22Rv1 (cell line): Measurements from ENCODE around the gene MBOAT2.
"Not testable (repeated sequence)": the region's sequence is repeated elsewhere in the genome, so short reads cannot be mapped to it uniquely, and the experiment has no call there.

ENCODE experiments used
- H3K27ac ChIP-seq: fragments of 450-650 bp; 2 replicates; pipeline ENCODE4 v1.5.1; 2017
- ZFX ChIP-seq: fragments of 450-650 bp; IDR thresholded peaks from 2 replicates; pipeline ENCODE4 v1.6.1; 2017; ENCODE audit warnings: antibody characterized with exemption, borderline replicate concordance
- TF ChIP-seq, protein P1 (sequence below): fragments of 450-650 bp; IDR thresholded peaks from 2 replicates; pipeline ENCODE4 v1.5.1; 2017; ENCODE audit warnings: mild to moderate bottlenecking

The MBOAT2 gene

DNA sequence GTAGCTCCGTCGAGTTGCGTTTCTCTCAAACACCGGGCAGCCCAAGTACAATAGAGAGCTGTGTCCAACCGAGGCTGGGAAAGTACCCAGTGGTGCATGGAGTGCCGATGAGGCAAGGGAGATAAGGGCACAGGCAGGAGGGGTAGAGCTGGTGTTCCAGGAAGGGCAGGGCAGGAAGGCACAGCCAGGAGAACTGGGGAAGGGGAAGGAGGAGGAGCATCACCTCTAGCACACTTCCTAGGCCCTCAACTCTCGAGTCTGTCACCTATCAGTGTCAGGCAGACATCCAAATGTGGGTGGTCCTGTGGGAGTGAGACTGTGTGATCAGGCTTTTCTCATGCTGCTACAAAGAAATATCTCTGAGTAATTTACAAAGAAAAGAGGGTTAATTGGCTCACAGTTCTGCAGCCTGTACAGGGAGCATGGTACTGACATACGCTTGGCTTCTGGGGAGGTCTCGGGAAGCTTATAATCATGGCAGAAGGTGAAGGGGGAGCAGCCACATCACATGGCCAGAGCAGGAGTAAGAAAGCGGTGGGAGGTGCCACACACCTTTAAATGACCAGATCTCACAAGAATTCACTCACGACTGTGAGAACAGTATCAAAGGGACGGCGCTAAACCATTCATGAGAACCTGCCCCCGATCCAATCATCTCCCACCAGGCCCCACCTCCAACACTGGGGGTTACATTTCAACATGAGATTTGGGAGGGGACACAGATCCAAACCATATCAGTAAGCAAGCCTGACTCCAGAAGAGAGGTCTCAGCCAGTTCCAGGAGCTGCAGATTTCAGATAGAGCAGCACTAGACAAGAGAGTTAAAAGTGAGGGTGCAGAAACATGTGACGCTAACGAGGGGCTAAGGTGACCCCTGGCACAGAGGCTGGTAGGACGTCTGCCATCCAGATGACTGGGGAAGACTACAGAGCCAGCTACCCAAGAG is 75.7 kb downstream of the MBOAT2 start:
- H3K27ac ChIP-seq = no peak overlapping the region
- TF ChIP-seq, protein P1, sequence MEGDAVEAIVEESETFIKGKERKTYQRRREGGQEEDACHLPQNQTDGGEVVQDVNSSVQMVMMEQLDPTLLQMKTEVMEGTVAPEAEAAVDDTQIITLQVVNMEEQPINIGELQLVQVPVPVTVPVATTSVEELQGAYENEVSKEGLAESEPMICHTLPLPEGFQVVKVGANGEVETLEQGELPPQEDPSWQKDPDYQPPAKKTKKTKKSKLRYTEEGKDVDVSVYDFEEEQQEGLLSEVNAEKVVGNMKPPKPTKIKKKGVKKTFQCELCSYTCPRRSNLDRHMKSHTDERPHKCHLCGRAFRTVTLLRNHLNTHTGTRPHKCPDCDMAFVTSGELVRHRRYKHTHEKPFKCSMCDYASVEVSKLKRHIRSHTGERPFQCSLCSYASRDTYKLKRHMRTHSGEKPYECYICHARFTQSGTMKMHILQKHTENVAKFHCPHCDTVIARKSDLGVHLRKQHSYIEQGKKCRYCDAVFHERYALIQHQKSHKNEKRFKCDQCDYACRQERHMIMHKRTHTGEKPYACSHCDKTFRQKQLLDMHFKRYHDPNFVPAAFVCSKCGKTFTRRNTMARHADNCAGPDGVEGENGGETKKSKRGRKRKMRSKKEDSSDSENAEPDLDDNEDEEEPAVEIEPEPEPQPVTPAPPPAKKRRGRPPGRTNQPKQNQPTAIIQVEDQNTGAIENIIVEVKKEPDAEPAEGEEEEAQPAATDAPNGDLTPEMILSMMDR = no peak
- no peak for TF ChIP-seq ZFX

GRCh38 chr2:8926356-8926755 is 77.1 kb downstream of the MBOAT2 start:
- TF ChIP-seq, protein P1 = no peak
- no peak for TF ChIP-seq ZFX
- H3K27ac ChIP-seq = no peak overlapping the region

DNA sequence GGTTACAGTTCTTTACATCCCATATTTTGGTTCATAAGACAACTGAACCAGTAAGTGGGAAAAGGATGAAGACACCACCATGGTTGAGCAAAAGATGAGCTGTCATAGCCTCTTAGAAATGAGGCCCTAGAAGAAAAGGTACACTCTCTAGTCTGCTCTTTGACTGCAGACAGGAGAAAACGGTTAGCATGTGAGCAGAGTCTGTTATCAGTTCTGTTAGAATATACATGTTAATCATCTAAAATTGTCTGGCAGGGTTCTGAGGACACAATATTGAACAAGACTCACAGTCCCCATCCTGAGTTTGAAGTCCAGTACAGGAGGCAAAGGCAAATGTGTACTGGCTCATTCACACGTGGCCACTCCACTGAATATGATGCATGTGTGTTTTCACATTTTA is 78.1 kb downstream of the MBOAT2 start:
- no peak overlapping the region for H3K27ac ChIP-seq
- TF ChIP-seq, protein P1 = no peak
- no peak for TF ChIP-seq ZFX

- TF ChIP-seq, protein P1 = no peak
- no peak for TF ChIP-seq ZFX
- no peak overlapping the region for H3K27ac ChIP-seq
Observed at GRCh38 chr2:8923183-8923582, 80.3 kb downstream of the MBOAT2 start.

- no peak overlapping the region for H3K27ac ChIP-seq
- TF ChIP-seq ZFX = no peak
- TF ChIP-seq, protein P1 = no peak
Observed at GRCh38 chr2:8922431-8922830, 81.1 kb downstream of the MBOAT2 start.

DNA sequence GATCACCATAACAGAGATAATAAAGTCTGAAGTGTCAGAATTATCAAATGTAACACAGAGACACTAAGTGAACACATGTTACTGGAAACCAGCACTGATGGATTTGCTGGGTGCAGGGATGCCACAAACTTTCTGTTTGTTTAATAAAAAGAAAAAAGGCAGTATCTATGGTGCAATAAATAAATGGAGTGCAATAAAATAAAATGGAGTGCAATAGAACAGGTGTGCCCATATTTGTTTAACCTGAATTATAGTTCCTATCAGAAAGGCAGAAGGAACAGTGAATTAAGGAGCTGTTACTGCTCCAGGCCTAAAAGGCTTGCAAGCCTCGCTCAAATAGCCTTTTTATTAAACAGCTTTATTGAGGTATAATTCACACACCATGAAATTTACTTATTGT is 85.1 kb downstream of the MBOAT2 start:
- no peak overlapping the region for H3K27ac ChIP-seq
- TF ChIP-seq, protein P1 = no peak
- no peak for TF ChIP-seq ZFX

DNA sequence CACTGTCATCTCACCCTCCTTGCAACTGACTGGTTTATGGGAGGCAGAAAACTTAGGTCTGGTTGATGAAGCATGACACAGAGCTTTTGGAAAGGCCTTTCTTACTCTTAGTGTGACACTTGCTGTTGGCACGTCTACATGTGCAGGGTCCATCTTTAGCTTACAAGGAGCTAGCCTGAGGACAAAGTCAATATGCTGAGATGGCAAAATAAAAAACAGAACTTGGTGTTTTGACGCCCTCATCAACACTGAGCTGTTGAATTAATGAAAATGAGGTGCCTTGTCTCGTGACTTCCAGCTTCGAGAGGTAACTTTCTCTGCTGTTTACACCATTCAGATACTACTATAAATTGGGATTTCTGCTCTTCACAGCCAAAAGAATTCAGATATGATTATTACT is 87.5 kb downstream of the MBOAT2 start:
- no peak overlapping the region for H3K27ac ChIP-seq
- TF ChIP-seq ZFX = no peak
- TF ChIP-seq, protein P1 = no peak

GRCh38 chr2:8913767-8914166 is 89.7 kb downstream of the MBOAT2 start:
- H3K27ac ChIP-seq = not testable (repeated sequence)
